A673 (cell line): ENCODE measurements around the gene IL25.

Experiments used
- EZH2 ChIP-seq: fragments of 200-600 bp; sonication (generic); IDR thresholded peaks from 2 replicates; pipeline ENCODE4 v1.6.1; 2017; ENCODE audit warnings: borderline replicate concordance, low read depth, mild to moderate bottlenecking, mixed read lengths, antibody characterized with exemption, low read length; ENCODE audit not compliant: poor library complexity, severe bottlenecking
- TF ChIP-seq, protein P1 (sequence below): fragments of 300-800, 200-600 bp; sonication (generic); conservative IDR thresholded peaks from 2 replicates; pipeline ENCODE4 v1.5.1; 2017; ENCODE audit warnings: low read depth, mild to moderate bottlenecking, antibody characterized with exemption, low read length, moderate library complexity, mixed read lengths

DNA sequence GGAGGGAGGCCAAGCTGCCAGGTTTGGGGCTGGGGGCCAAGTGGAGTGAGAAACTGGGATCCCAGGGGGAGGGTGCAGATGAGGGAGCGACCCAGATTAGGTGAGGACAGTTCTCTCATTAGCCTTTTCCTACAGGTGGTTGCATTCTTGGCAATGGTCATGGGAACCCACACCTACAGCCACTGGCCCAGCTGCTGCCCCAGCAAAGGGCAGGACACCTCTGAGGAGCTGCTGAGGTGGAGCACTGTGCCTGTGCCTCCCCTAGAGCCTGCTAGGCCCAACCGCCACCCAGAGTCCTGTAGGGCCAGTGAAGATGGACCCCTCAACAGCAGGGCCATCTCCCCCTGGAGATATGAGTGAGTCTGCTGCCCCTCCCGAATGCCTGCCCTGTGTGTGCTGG, 432 bp downstream of the IL25 start:
- TF ChIP-seq EZH2, result no peak
- TF ChIP-seq, protein P1, sequence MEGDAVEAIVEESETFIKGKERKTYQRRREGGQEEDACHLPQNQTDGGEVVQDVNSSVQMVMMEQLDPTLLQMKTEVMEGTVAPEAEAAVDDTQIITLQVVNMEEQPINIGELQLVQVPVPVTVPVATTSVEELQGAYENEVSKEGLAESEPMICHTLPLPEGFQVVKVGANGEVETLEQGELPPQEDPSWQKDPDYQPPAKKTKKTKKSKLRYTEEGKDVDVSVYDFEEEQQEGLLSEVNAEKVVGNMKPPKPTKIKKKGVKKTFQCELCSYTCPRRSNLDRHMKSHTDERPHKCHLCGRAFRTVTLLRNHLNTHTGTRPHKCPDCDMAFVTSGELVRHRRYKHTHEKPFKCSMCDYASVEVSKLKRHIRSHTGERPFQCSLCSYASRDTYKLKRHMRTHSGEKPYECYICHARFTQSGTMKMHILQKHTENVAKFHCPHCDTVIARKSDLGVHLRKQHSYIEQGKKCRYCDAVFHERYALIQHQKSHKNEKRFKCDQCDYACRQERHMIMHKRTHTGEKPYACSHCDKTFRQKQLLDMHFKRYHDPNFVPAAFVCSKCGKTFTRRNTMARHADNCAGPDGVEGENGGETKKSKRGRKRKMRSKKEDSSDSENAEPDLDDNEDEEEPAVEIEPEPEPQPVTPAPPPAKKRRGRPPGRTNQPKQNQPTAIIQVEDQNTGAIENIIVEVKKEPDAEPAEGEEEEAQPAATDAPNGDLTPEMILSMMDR, result no peak
